Right renal pelvis (tissue), 4 donors: ENCODE measurements around the gene MPP3. TPM values are rescaled to one million over a fixed set of nuclear protein-coding genes. Genes with fewer than 3 reads are reported as not detected.

Source experiments
- DNase-seq, 4 donors: peaks; one replicate each; pipeline ENCODE4 v3.0.0-alpha.2; 2013; ENCODE audit warnings: low read depth in 4 of 4, low spot score in 3 of 4, missing footprints in 1 of 4
- polyA plus RNA-seq, 4 donors: library from polyadenylated mRNA; unstranded; fragments of 120-200 nt; gene quantifications; one replicate each; pipeline ENCODE4 v1.2.1, GENCODE V29; 2013; ENCODE audit not compliant: insufficient read length in 4 of 4

The MPP3 gene
- polyA plus RNA-seq, 4 donors, result 6.1 to 8.5 (median 7.6) TPM

DNA sequence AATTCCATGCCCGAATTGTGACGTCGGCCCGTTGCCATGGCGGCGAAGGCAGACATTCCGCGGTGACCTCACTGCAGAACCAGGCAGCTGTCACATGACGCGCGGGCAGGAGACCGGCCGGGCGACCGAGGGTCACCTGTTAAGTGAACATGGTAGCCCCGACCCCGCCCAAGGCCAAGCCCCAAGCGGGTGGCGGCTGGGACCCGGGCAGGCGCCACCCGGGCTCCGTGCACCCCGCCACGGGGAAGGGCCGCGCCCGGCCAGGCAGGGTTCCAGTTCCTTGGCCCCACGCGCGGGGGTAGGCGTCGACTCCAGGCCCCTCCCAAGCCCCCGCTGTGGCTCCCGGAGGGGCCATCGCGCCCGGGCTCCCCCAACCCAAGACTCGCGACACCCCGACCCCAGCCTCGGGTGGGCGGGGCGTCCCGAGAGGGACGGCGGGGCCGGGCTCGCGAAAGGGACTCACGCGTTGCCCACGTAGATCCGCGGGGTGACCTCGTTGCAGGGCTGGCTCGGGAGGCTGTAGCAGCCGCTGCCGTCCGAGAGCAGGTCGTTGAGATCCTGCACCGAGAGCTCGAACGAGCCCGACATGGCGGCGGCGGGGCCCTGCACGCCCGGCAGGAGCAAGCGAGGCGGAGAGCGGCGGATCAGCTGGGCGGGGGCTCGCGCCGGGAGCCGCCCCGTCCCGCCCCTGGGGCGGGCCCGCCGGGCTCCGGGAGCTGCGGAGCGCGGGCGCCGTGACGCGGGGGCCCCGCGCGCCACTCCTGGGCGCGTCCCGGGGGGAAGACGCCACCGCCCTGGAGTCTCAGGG lies 54.4 kb downstream of the MPP3 start, which contains the start of gene DUSP3:
DUSP3 (minus strand) TSS at position 641 of the 808 bp plus-strand sequence; CDS start at position 588, 53 bp downstream.
- DNase-seq, result peak; percentile 81 to 87 (median 83)

DNA sequence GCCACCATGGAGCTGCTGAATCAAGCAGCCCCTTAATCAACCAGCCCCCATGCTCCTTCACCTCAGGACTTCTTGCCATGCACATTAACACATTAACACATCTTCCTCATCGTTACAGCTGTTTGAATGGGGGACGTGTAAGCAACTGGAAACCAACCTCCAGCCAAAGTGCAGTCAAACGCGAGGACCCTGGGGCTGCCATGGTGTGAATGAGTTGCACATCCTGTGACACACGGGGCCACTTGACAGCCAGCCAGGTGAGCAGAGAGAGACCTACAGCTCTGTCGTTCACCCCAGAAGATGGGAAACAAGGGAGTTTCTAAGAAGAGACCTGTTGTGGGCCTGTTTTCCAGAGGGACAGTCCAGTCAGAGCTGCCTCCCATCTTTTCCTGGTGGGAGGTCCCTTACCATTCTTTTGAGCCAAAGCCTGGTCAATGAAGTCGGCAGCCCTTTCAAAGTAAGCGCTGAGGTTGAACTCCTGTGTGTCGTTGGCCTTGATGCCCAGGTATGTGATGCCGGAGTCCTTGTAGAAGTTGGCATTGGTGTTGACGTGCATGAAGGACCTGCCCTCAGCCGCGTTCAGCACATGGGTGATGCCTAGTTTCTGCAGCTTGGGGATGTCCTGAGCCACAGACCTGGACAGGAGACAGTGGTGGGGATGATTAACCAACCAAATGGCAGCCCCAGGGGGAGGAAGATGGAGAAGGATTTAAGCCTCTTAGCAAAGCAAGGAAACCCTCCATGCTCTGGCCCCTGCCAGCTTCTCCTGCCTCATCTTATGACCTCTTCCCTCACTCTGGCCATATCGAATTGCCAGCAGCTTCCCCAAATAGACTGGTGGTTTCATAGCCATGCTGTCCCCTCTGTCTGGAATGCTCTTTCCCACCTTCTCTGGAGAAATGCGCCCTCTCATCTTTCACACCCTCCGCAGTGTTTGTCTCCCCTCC lies 58.4 kb downstream of the MPP3 start:
- DNase-seq, result no peak

DNA sequence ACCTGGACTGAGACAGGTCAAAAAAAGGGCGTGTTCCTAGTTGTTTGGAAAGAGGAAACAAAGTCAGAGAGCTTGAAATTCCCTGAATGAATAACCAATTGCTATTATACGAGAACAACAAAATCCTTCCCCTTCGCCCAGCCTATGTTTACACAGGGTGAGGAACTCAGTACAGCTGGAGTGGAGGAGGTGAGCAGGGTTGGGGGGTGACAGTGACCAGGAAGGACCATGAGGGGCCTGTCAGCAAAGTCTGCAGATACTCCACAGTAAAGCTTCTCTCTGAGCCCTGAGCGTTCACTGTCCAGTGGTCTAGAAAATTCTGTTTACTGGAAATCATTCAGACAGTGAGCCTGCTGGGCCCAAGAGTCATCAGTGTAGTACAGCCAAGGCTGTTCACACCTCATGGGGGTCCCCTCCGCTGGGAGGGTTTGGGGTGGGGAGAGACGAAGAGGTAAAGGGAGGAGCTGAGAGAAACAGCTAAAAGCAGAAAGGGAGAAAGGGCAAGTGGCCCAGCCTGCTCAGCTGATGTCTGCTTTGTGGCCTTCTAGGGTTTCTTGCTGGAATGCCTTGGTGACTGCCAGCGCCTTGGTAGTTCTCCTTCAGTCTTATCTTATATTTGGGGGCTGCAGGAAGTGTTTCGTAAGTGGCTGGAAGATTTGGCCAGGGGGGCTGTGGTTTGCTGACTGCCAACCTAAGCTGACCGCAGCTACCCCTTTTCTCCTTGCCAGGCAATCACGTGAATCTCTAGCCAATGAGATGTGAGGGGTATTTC lies 59.9 kb downstream of the MPP3 start:
- DNase-seq, result no peak

DNA sequence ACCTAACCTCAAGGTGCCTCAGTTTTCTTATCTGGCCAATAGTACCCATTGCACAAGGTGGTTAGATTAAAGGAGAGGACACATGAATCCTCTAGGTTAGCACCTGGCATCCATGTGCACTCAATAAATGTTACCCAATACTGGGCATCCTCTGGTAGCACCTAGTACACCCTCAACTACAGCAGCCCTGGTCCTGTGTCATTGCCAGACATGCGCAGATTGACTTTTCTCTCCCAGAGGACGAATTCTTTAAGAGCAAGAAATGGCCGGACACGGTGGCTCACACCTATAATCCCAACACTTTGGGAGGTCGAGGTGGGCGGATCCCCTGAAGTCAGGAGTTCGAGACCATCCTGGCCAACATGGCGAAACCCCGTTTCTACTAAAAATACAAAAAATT lies 61.5 kb downstream of the MPP3 start:
- no peak for DNase-seq

DNA sequence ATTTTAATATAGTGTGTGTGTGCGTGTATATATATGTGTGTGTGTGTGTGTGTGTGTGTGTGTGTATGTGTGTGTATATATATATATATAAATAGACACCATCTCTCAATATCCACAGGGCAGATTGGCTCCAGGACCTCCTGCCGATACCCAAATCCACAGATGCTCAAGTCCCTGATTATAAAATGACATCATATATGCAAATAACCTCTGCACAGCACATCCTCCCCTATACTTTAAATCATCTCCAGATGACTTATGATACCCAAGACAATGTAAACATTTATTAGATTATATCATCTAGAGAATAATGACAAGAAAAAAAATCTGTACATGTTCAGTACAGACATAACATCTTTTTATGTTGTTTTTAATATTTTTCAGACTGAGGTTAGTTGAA lies 62.0 kb downstream of the MPP3 start:
- no peak for DNase-seq

DNA sequence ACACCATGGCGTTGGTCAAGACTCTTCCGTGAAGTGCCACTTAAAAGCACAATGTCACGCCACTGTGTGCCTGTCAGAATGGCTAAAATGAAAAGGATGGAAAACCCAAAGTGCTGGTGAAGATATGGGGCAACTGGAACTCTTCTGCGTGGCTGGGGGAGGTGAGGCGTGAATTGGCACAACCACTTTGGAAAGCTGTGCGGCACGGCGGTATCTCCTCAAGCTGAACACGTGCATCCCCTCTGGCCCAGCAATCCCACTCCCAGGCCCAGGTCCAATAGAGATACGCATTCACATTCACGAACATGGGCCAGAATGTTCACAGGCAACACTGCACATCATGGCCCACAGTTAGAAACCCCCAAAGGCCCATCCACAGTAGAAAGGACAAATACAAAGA lies 63.1 kb downstream of the MPP3 start:
- DNase-seq, result no peak

DNA sequence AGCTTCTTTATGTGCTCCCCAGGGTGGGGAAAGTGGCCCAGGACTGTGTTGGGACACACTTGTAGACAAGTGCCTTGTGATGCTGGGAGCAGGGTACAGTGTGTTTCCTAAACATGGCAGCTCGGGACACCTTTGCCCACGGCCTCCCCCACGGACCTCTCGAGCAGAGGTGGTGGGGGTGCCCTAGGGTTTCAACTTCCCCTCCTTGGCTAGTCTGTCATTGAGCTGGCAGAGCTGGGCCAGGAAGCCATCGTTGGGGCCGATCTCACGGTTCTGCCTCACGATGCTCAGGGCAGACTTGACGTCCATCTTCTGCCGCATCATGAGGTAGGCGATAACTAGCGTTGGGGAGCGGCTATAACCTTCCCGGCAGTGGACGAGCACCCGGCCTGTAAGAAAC lies 63.5 kb downstream of the MPP3 start:
- no peak for DNase-seq

DNA sequence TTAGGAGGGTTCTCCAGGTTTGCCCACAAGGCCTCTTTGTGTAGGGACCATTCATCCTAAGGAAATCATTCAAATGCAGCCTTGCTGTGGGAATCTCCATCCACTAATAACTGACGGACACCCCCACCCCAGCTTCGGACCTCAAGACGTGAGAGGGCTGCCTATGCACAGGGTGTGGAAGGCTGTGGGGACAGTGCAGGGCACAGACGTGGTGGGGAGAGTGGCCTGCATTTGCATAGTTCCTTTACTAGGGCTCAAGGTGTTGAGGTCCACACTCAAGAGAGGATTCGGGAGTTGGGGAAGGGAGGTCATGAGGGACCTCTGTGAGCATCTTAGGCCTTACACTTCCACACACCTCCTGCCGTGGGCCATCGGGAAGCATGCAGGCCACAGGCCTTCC lies 64.0 kb downstream of the MPP3 start:
- no peak for DNase-seq

DNA sequence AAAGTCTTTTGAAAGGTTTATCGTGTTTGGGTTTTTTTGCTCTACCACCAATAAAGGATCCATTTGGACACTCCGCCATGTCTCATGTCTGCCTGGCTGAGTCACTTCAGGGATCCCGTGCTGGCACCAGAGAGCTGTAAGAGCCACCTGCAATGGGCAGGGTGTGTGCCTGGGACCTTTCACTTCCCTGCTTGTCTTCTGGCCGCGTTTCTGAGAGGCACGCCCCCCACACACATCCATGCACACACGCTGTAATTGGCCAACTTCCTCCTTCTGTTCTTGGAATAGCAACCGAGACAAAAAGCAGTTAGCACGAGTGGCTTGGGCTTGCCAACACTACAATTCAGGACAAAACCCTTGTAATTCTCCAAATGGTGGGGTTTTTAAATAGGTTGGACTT lies 64.6 kb downstream of the MPP3 start:
- no peak for DNase-seq

DNA sequence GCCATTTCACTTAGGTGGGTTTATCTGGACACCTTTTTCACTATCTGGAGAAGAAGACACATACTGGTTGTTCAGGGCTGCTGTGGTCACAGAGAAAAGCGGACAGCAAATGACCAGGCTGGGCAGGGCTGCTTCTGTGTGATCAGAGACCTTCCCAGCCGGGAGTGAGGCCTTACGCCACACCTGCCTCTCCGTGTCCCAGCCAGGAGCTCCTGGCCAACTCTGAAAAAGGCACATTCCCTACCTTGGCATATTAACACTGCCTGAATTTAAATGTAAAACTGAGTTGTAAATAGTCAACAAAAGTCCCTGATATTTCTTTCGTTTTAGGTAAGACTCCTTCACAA lies 65.3 kb downstream of the MPP3 start:
- no peak for DNase-seq

DNA sequence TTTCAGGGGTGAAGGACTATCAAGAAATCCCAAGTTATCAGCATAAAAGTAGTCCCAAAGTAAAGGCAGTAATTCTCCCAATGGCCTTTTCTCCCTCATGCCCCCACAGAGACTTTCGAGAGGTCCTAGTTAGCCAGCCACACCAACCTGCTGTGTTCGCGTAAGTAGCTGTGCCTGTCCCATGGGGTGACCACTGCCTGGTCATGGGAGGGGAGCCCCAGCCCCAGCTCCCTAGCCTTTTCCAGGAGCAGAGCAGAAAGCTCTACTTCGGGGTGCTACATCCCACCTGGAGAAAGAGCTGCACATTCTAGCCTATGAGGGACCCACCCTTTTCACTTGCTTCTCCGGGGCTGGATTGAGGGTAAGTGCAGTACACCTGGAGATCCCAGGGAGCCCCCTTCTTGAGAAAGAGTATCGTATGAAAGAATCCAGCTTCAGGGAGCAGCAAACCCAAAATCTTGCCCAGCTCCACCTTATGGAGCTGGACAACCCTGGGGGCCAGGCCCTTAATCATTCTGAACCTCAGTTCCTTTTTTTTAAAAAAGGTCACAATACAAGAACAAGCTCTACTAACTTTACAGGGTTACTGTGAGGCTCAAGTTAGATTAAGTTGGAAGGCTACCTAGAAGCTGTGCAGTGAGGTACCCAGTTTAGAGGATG lies 65.8 kb downstream of the MPP3 start:
- no peak for DNase-seq

DNA sequence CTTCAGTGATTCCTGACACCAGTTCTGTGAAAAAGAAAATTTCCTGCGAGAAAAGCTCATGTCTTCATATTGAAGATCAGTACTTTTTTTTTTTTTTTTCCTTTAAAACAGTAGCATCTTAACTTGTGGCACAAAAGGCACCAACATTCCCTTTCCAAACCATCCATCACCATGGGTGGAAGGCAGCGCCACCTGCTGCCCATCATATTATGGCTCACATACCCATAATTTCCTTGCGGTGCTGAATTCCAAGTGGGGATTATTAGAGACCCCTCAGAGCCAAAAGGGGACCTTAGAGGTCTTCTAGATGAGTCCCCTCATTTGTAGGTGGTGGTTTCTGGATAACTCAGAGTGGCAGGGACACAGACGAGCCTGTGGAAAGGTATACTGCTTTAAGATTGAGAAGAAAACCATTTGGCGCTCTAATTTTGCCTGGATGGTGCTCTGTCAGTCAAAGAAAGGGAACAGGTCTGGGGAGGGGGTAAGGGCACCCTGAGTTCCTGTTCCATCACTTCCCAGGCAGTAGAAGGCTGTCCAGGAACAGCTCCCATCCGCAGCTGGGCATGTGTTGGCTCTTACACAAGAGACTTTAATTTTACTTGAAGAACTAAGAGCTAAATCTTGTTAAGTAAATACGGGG lies 66.4 kb downstream of the MPP3 start:
- peak in 1 of 4 donors; percentile 54 for DNase-seq

DNA sequence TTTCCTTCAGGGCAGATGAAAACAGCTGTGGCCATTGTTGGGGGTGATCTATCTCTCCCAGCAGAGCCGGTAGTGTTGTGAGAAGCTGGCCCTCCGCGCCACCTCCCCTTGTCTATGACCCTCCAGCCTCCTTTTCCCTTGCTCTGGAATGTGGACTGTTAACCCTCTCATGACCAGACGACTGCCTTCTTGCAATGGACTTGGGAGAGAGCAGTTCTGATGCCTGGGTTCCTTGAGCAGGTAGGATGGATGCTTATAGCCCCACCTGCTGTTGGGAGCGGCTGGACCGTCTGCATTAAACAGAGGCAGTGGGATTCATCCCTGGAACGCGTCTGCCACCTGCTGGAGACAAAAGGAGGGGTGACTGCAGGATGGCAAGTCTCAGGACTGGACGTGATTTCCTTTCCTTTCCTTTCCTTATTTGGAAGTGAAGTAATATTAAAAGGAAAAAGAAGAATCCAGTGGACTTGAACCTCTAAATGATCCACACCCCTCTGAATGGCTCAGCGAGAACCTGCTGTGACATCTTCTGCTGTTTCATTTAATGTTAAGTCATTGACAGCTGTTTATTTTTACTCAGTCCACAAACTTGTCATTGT lies 72.6 kb downstream of the MPP3 start:
- DNase-seq, result peak; percentile 91 to 94 (median 92)

DNA sequence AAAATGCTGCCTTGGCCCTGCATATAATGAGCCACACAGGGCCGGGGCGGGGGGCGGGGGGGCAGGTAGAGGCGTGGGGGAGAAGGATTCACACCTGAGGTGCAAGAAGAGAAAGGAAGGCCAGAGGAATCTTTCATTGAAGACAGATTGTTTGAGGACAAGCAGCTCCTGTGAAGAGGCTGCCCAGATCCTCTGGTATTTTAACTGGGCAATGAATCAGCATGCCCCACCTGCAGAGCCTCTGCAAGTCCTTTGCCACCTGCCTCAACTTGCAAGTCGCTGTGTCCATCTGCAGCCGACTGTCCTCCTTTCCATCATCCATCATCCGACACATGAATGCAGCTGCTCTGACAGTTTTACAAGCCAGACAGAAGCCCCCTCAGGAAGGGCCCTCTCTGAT lies 73.1 kb downstream of the MPP3 start:
- DNase-seq, result no peak

DNA sequence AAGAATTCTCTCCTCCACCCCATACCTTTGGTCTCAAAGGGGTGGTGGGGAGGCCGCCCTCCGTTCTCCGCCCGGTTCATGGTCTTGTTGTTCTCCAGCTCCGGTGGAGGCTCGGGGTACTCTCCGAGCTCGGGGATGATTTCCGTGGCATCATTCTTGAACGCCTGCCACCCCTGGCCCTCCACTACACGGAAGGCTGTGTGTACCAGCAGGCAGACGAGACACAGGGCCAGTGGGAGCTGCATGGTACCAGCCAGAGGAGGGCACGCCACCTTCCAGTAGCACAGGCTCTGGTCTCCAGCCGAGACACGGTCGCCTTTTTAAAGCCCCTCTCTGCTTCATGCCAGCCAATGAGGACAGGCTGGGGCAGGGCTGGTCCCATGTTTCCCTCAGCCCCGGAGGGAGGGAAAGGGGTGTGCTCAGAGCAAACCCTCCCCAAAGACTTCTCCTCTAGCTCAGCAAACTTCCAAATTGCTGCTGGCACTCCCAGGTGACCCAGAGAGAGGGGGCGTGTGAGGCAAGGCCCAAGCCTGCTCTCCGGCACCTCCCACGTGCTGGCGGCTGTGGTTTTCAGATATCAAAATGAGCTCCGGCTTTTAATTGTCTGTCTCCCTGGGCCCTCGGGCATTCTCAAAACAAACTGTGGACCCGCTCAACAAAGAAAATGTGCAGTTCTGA lies 74.3 kb downstream of the MPP3 start, which contains the start of gene SOST:
SOST (minus strand) TSS at position 295 of the 678 bp plus-strand sequence; CDS start at position 245, 50 bp downstream.
- no peak for DNase-seq

DNA sequence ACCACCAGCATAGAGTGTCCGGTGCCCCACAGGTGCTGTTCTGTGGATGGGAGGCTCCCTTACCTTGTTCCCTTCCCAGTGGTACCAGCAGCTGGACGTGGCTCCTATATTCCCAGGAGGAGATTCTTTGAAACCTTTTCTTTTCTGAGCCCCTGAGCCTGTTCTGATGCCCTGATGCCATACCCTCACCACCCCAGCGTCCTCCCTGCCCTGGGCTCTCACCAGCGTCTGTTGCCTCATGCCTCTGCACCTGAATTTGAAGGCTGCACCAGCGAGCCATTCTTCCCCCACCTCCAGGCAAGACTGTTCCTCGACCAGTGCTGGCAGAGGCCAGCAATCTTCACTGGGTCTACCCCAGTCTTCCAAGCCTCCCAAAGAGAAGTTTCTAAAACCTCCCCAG lies 74.9 kb downstream of the MPP3 start:
- DNase-seq, result no peak

DNA sequence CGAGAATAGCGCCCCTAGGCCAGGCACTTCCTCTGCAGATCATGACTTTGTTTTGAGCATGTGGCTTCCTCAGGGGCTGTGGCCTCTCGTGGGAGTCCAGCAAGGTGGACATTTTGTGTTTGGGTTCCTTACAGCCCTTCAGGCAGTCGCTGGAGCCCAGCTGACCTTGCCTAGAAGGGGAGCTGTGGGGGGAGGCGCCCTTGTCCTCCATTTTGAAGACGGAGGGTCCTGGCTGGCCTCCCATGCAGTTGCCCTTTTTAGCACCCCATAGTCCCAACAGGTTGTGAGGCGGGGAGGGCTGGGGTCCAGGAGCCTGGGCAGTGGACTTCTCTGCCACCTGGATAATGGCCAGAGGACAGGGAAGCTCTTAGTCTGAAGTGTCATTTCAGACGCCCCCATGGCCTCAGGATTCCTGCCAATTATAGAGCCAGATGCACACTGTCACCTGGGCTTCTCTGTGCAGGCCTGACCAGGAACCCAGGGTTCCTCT lies 75.7 kb downstream of the MPP3 start:
- DNase-seq, result no peak

DNA sequence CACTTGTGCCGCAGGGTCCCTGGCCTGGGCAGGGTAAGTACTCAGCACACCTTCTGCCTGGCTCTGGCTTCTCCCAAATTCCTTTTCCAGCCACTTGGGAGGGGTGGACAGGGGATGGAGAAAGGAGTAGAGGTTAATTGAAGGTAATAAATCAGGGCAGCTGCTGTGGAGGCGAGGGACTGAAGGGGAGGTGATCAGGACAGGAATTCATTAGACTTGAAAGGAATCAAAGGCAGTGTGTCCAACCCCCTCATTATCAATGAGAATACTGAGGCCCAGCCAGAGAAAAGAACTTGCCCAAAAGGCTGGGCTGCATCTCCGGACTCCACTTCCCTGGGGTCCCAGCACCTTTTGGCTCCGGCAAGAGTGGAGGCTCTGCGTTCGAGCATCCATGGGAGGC lies 76.7 kb downstream of the MPP3 start:
- no peak for DNase-seq
